Neural cell (in vitro differentiated cells): ENCODE measurements around the gene CDH12.

Source experiments
- CTCF ChIP-seq: fragments of 450-650 bp; IDR thresholded peaks from 2 replicates; pipeline ENCODE4 v1.5.1; 2014; ENCODE audit warnings: antibody characterized with exemption, mild to moderate bottlenecking, moderate library complexity; ENCODE audit not compliant: poor library complexity, severe bottlenecking
- EZH2 ChIP-seq: fragments of 200-600, 300-800 bp; shearing (Covaris generic), sonication (generic); IDR thresholded peaks from 2 replicates; pipeline ENCODE4 v1.6.1; 2014; ENCODE audit warnings: antibody characterized with exemption, low read length, borderline replicate concordance, mild to moderate bottlenecking; ENCODE audit not compliant: insufficient read depth, poor library complexity, severe bottlenecking
- POLR2AphosphoS5 ChIP-seq: IDR thresholded peaks from 2 replicates; pipeline ENCODE4 v1.6.1; 2012
- SMC3 ChIP-seq: fragments of 450-650 bp; conservative IDR thresholded peaks from 2 replicates; pipeline ENCODE4 v1.6.1; 2014; ENCODE audit warnings: antibody characterized with exemption, mild to moderate bottlenecking, moderate library complexity; ENCODE audit not compliant: poor library complexity

GRCh38 chr5:22319798-22320197 is 533.3 kb downstream of the CDH12 start:
- TF ChIP-seq CTCF (no peak), POLR2AphosphoS5 (no peak), SMC3 (no peak), EZH2 (no peak)
